Esophagus squamous epithelium (tissue), 5 donors: ENCODE measurements around the gene ABCC5. TPM values are rescaled to one million over a fixed set of nuclear protein-coding genes. Genes with fewer than 3 reads are reported as not detected.

Experiments used
- DNase-seq: peaks from one replicate; lab custom pipeline; 2025; lab: John Stamatoyannopoulos, UW
- H3K27ac ChIP-seq, 4 donors: fragments of 200-600 bp; sonication (generic); one replicate each; pipeline ENCODE4 v1.5.1; 2016 to 2019; ENCODE audit warnings: mild to moderate bottlenecking in 1 of 4
- H3K27me3 ChIP-seq, 4 donors: fragments of 200-600 bp; sonication (generic); 1 replicate in 3 of 4; 2 replicates in 1 of 4; pipeline versions ENCODE4 v1.5.1 to v1.6.0; 2017 to 2021; ENCODE audit warnings: antibody characterized with exemption in 1 of 4
- H3K36me3 ChIP-seq, 3 donors: fragments of 200-600 bp; sonication (generic); one replicate each; pipeline ENCODE4 v1.5.1; 2016 to 2019
- H3K4me1 ChIP-seq, 3 donors: fragments of 200-600 bp; sonication (generic); one replicate each; pipeline ENCODE4 v1.5.1; 2017 to 2019
- H3K4me3 ChIP-seq, 4 donors: fragments of 200-600 bp; sonication (generic); 1 replicate in 3 of 4; 2 replicates in 1 of 4; pipeline ENCODE4 v1.5.1; 2016 to 2019; ENCODE audit warnings: mild to moderate bottlenecking in 2 of 4, moderate library complexity in 1 of 4
- H3K9me3 ChIP-seq, 3 donors: fragments of 200-600 bp; sonication (generic); one replicate each; pipeline ENCODE4 v1.5.1; 2016 to 2019
- POLR2A ChIP-seq, 4 donors: fragments of 450-650 bp; IDR thresholded peaks; one replicate each; pipeline ENCODE4 v1.6.1; 2017; ENCODE audit warnings: antibody characterized with exemption in 4 of 4, mild to moderate bottlenecking in 4 of 4, moderate library complexity in 3 of 4
- WGBS, 2 donors: methylation state at CpG; one replicate each; pipeline ENCODE4 v1.1.5; 2018; 5-methylcytosine and 5-hydroxymethylcytosine counted together
- intact Hi-C: fragments of 100-400 bp; cut with DNase I; formaldehyde crosslinking; loops from one replicate; pipeline ENCODE4 v1.15.0; 2022
- total RNA-seq, 4 donors: library from RNA; depleted of rRNA; stranded (reverse); fragments of >200 nt; gene quantifications; one replicate each; pipeline ENCODE4 v1.1.0, GENCODE V29; 2016
- TF ChIP-seq, protein P1 (sequence below), 6 experiments: fragments of 450-650 bp in 4 of 6; fragments of 200-600 bp in 2 of 6; sonication (generic) in 2 of 6; IDR thresholded peaks; one replicate each; pipeline ENCODE4 v1.5.1; 2016 to 2019; ENCODE audit warnings: antibody characterized with exemption in 6 of 6, mild to moderate bottlenecking in 4 of 6, moderate library complexity in 4 of 6
- donor health status: DM: yes; HTN: yes; CAD: no.

Gene ABCC5
- 10 to 100 TPM; 34.3 to 50.2 (median 40.4) TPM for total RNA-seq

DNA sequence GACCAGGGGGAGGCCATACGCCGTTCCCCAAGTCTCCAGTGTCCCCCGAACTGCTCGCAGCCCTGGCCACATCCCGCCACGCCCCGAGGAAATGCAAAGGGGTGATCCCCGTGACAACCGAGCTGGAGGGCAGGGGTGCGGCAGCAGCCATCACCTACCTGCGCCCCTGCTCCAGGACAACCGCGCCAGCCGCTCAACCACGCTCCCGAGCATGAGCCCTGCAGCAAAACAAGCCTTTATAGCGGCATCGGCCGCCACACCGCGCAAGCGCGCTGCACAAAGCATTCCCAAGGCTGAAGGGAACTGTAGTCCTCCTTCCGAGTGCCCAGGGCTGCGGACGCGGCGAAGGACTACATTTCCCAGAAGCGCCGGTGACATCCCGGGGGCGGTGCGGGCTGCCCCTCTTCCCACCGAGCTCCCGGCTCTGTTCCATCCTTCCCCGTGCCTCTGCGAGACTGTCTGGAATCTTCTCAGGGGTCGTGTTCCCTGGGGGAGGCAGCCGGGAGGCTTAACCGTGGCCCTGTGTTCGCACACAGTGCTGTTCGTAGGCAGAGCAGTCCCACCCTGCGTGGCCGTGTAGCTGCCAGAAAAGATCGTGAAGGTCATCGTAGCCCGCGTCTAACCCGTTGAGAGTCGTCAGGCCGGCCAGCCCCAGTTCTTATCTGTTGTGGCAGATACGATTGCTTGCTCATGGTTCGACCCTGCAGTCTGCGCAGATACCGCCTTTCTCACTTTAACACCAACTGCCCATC is at the start of gene ABCC5:
Gene ABCC5, minus strand, starts transcription at position 213 of the 752 bp plus-strand sequence. CDS start 3,492 bp downstream, outside the sequence.
- intact Hi-C loops, result loop anchor here (5.0 to 10.0 kb wide), 2 partner anchors 117 to 121 kb away; partner anchors contain the start of gene EIF2B5
- TF ChIP-seq, protein P1, sequence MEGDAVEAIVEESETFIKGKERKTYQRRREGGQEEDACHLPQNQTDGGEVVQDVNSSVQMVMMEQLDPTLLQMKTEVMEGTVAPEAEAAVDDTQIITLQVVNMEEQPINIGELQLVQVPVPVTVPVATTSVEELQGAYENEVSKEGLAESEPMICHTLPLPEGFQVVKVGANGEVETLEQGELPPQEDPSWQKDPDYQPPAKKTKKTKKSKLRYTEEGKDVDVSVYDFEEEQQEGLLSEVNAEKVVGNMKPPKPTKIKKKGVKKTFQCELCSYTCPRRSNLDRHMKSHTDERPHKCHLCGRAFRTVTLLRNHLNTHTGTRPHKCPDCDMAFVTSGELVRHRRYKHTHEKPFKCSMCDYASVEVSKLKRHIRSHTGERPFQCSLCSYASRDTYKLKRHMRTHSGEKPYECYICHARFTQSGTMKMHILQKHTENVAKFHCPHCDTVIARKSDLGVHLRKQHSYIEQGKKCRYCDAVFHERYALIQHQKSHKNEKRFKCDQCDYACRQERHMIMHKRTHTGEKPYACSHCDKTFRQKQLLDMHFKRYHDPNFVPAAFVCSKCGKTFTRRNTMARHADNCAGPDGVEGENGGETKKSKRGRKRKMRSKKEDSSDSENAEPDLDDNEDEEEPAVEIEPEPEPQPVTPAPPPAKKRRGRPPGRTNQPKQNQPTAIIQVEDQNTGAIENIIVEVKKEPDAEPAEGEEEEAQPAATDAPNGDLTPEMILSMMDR (IDR thresholded peaks at IDR 0.05), result peak in 3 of 6 experiments; percentile 9 to 50 (median 43)
- peak in 1 of 4 donors; percentile 70 for TF ChIP-seq POLR2A (IDR thresholded peaks at IDR 0.05)
- 3 to 4% methylated on average over 3 to 4 of the region's 55 CpGs for WGBS, 2 donors

DNA sequence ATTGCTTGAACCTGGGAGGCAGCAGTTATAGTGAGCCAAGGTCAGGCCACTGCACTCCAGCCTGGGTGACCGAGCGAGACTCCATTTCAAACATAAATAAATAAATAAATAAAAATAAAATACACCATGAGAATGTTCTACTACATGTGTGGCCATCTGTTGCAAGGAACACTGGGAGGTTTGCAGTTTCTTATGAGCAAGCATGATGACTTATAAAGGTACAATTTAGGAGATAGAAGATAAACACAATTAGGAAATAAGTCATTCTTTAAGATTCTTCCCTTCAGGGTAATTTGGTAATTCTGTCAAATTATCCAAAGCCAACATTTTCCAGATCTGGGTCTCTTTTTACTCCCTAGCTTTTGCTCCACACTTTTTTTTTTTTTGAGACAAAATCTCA is 48.5 kb upstream of the ABCC5 start:
- Histone ChIP-seq H3K27ac (no peak overlapping the region), H3K9me3 (no peaks in the 10 kb centered on the region), H3K36me3 (no peaks in the 10 kb centered on the region), H3K27me3 (peaks cover 0 to 13% (median 0%) of the 10 kb centered on the region in 4 donors), H3K4me3 (no peak overlapping the region), H3K4me1 (no peaks in the 10 kb centered on the region)
- 85 to 96% methylated on average over 2 of the region's 2 CpGs for WGBS, 2 donors
- no peak for DNase-seq
- intact Hi-C loops, result no loop called here
- TF ChIP-seq, protein P1 (IDR thresholded peaks at IDR 0.05), result no peak
- no peak for TF ChIP-seq POLR2A (IDR thresholded peaks at IDR 0.05)

More for the DNA sequence above, at the start of gene ABCC5:
- Histone ChIP-seq H3K36me3 (peaks cover 0 to 15% (median 0%) of the 10 kb centered on the region in 3 donors), H3K4me1 (peaks cover 9 to 36% (median 10%) of the 10 kb centered on the region in 3 donors), H3K4me3 (peak within 1 kb of the TSS; percentile 84 to 100 (median 98)), H3K9me3 (no peaks in the 10 kb centered on the region), H3K27ac (peak within 1 kb of the TSS; percentile 89 to 95 (median 90)), H3K27me3 (no peaks in the 10 kb centered on the region)
- peak; percentile 55 for DNase-seq

DNA sequence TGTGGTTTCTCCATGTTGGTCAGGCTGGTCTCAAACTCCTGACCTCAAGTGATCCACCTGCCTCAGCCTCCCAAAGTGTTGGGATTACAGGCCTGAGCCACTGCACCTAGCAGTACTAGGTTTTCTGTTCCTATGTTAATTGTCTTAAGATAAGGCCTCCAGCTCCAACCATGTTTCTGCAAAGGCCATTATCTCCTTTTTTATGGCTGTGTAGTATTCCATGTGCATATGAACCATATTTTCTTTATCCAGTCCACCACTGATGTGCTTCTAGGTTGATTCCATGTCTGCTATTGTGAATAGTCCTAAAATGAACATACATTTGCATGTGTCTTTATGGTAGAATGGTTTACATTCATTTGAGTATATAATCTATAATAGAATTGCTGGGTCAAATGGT is 45.0 kb upstream of the ABCC5 start:
- H3K4me1 ChIP-seq, result no peaks in the 10 kb centered on the region
- DNase-seq, result no peak
- no peaks in the 10 kb centered on the region for H3K9me3 ChIP-seq
- TF ChIP-seq, protein P1 (IDR thresholded peaks at IDR 0.05), result no peak
- no peak for TF ChIP-seq POLR2A (IDR thresholded peaks at IDR 0.05)
- no peaks in the 10 kb centered on the region for H3K36me3 ChIP-seq
- H3K4me3 ChIP-seq, result no peak overlapping the region
- intact Hi-C loops, result no loop called here
- peaks cover 0 to 21% (median 0%) of the 10 kb centered on the region in 4 donors for H3K27me3 ChIP-seq
- H3K27ac ChIP-seq, result no peak overlapping the region

DNA sequence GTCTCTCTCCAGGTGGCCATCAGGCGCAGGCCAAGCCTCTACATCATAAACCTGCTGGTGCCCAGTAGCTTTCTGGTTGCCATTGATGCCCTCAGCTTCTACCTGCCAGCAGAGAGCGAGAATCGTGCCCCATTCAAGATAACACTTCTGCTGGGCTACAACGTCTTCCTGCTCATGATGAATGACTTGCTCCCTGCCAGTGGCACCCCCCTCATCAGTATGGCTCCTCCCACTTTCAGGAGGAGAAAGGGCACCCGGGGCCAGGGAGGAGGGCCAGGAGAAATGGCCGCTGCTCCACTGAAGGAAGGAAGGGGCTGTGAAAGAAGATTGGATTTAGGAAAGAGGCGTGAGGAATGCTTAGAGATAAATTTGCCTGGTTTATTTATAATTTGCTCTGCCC is 41.7 kb upstream of the ABCC5 start:
- no peak for TF ChIP-seq POLR2A (IDR thresholded peaks at IDR 0.05)
- TF ChIP-seq, protein P1 (IDR thresholded peaks at IDR 0.05), result no peak
- H3K4me1 ChIP-seq, result no peaks in the 10 kb centered on the region
- WGBS, 2 donors, result 72 to 77% methylated on average over 3 to 7 of the region's 7 CpGs
- H3K27ac ChIP-seq, result no peak overlapping the region
- intact Hi-C loops, result no loop called here
- H3K9me3 ChIP-seq, result no peaks in the 10 kb centered on the region
- H3K36me3 ChIP-seq, result no peaks in the 10 kb centered on the region
- H3K27me3 ChIP-seq, result peaks cover 0 to 30% (median 0%) of the 10 kb centered on the region in 4 donors
- H3K4me3 ChIP-seq, result no peak overlapping the region
- DNase-seq, result no peak

DNA sequence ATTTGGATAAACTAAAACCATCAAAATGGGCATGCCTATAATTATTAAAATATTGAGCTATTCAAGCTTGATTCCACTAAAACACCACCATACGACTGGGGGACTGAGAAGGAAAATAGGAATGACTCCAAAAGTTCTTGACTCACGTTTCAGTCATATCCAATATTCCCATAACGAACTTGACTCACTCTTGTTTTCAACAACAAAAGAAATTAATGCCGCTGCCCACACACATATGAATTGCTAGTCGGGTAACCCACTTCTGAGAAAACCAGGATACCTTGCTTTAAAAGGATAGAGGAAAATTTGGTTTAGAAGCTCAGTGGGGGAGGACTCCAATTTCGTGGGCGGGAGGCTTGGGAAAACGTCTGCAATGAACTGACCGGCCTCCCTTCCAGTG is 40.3 kb upstream of the ABCC5 start:
- TF ChIP-seq, protein P1 (IDR thresholded peaks at IDR 0.05), result no peak
- TF ChIP-seq POLR2A (IDR thresholded peaks at IDR 0.05), result no peak
- Histone ChIP-seq H3K4me1 (no peaks in the 10 kb centered on the region), H3K4me3 (no peak overlapping the region), H3K27me3 (peaks cover 0 to 42% (median 0%) of the 10 kb centered on the region in 4 donors), H3K36me3 (no peaks in the 10 kb centered on the region), H3K9me3 (no peaks in the 10 kb centered on the region), H3K27ac (no peak overlapping the region)
- DNase-seq, result no peak
- 36% methylated on average over 7 to 9 of the region's 9 CpGs for whole genome bisulfite sequencing, 2 donors
- intact Hi-C loops, result no loop called here
